Osteocyte (in vitro differentiated cells): ENCODE results near the gene GFY. TPM values are rescaled to one million over a fixed set of nuclear protein-coding genes. Genes with fewer than 3 reads are reported as not detected.
A peak's percentile ranks its signal among the peaks of the same experiment; 100 is the strongest.

ENCODE experiments used
- DNase-seq: peaks from one replicate; pipeline ENCODE4 v3.0.0; 2021; ENCODE audit warnings: mixed read lengths; ENCODE audit not compliant: unreplicated experiment; ENCODE audit errors: extremely low spot score
- H3K27ac Mint-ChIP-seq: one replicate; pipeline ENCODE4 v1.8.0; 2021; ENCODE audit warnings: mild to moderate bottlenecking, mixed read lengths; ENCODE audit not compliant: unreplicated experiment
- H3K27me3 Mint-ChIP-seq: one replicate; pipeline ENCODE4 v1.8.0; 2021; ENCODE audit warnings: mixed read lengths; ENCODE audit not compliant: unreplicated experiment
- H3K36me3 Mint-ChIP-seq: one replicate; pipeline ENCODE4 v1.8.0; 2021; ENCODE audit warnings: mixed read lengths; ENCODE audit not compliant: unreplicated experiment
- H3K4me1 Mint-ChIP-seq: one replicate; pipeline ENCODE4 v1.8.0; 2021; ENCODE audit warnings: mixed read lengths; ENCODE audit not compliant: unreplicated experiment
- H3K4me3 Mint-ChIP-seq: one replicate; pipeline ENCODE4 v1.8.0; 2021; ENCODE audit warnings: mild to moderate bottlenecking, moderate library complexity, mixed read lengths; ENCODE audit not compliant: unreplicated experiment
- H3K9me3 Mint-ChIP-seq: one replicate; pipeline ENCODE4 v1.8.0; 2021; ENCODE audit warnings: mixed read lengths; ENCODE audit not compliant: unreplicated experiment
- total RNA-seq: library from RNA; stranded (reverse); gene quantifications from 2 replicates; pipeline ENCODE4 v1.2.1, GENCODE V29; 2021
- TF ChIP-seq, protein P1 (sequence below): fragments of 200-600 bp; sonication (generic); IDR thresholded peaks from 2 replicates; pipeline ENCODE4 v1.5.0; 2021; ENCODE audit warnings: antibody characterized with exemption, mild to moderate bottlenecking, moderate library complexity

GFY gene
- total RNA-seq, 1 donor from 2014 or later: not detected

DNA sequence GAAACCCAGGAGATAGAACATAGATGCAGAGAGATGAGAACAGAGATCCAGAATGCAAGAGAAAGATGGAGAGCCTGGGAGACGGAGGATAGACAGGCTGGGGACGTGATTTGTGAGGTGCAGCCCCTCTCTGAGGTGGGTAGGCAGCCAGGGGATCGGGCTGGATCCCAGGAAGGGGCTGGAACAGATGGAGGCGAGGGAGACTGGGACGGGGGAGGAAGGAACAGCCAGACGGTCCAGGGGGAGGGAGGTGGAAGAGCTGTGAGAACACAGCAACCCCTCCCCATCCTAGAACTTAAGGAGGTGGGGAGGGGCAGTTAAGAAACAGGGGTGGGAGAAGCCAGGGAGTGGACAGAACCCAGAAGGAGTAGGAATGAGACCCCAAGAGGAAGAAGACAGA lies 13.1 kb downstream of the GFY start:
- DNase-seq: no peak
- no peaks in the 10 kb centered on the region for H3K9me3 Mint-ChIP-seq
- TF ChIP-seq, protein P1, sequence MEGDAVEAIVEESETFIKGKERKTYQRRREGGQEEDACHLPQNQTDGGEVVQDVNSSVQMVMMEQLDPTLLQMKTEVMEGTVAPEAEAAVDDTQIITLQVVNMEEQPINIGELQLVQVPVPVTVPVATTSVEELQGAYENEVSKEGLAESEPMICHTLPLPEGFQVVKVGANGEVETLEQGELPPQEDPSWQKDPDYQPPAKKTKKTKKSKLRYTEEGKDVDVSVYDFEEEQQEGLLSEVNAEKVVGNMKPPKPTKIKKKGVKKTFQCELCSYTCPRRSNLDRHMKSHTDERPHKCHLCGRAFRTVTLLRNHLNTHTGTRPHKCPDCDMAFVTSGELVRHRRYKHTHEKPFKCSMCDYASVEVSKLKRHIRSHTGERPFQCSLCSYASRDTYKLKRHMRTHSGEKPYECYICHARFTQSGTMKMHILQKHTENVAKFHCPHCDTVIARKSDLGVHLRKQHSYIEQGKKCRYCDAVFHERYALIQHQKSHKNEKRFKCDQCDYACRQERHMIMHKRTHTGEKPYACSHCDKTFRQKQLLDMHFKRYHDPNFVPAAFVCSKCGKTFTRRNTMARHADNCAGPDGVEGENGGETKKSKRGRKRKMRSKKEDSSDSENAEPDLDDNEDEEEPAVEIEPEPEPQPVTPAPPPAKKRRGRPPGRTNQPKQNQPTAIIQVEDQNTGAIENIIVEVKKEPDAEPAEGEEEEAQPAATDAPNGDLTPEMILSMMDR: no peak
- H3K27ac Mint-ChIP-seq: no peak overlapping the region
- H3K4me3 Mint-ChIP-seq: no peak overlapping the region
- peaks cover 19% of the 10 kb centered on the region for H3K4me1 Mint-ChIP-seq
- H3K27me3 Mint-ChIP-seq: peaks cover 84% of the 10 kb centered on the region
- H3K36me3 Mint-ChIP-seq: no peaks in the 10 kb centered on the region

DNA sequence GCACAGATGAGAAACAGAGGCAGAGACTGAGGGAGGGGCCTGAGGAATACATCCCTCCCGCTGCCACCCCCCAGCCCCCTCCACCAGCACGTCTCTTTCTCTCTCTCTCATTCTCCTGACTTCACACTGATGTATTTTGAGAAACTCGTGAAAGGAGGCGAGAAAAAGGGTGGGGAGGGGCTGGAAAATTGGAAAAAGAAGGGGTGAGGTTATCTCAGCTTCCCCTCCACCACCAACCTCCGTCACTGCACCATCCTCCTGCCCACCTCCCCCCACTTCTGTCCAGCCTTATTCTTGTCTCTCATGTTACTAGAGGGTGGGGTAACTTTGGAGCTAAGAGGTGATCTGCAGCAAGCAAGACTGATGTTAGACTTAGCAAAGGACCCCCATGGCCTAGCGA lies 14.6 kb downstream of the GFY start:
- no peaks in the 10 kb centered on the region for H3K36me3 Mint-ChIP-seq
- peaks cover 23% of the 10 kb centered on the region for H3K4me1 Mint-ChIP-seq
- H3K27me3 Mint-ChIP-seq: peaks cover 76% of the 10 kb centered on the region
- H3K9me3 Mint-ChIP-seq: no peaks in the 10 kb centered on the region
- TF ChIP-seq, protein P1: no peak
- no peak for DNase-seq
- no peak overlapping the region for H3K27ac Mint-ChIP-seq
- no peak overlapping the region for H3K4me3 Mint-ChIP-seq

DNA sequence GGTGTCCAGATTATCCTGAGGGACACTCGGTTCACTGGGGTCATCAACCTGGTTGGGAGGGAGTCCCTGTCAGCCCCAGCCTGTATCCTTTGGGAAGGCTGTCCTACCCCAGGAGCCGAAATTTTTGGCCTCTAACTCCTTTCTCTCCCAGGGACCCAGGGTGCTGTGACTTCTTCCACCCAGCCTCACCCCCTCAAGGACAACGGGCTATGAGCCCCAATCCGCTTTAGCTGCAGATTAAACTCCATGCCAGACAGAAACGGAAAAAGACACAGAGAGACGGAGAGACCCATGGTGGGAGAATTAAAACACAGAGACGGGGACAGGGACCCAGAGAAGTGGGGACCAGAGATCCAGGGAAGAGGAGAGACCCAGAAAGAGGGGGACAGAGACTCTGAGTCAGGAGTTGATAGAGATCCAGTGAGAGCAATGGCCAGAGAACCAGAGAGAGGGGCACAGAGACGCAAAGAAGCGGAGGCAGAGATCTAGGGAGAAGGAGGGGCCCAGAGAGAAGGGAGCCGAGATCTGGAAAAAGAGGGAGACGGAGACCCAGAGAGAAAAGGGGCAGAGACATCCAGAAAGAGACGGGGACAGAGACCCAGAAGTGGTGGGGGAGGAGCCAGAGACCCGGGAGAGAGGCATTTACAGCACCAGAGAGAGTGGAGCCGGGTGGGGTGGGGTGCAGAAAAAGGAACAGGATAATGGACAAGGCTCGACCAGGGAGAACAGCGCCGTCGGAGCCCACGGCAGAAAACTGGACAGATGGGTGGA lies 15.4 kb downstream of the GFY start:
- peak overlapping the region; percentile 20 for H3K4me3 Mint-ChIP-seq

DNA sequence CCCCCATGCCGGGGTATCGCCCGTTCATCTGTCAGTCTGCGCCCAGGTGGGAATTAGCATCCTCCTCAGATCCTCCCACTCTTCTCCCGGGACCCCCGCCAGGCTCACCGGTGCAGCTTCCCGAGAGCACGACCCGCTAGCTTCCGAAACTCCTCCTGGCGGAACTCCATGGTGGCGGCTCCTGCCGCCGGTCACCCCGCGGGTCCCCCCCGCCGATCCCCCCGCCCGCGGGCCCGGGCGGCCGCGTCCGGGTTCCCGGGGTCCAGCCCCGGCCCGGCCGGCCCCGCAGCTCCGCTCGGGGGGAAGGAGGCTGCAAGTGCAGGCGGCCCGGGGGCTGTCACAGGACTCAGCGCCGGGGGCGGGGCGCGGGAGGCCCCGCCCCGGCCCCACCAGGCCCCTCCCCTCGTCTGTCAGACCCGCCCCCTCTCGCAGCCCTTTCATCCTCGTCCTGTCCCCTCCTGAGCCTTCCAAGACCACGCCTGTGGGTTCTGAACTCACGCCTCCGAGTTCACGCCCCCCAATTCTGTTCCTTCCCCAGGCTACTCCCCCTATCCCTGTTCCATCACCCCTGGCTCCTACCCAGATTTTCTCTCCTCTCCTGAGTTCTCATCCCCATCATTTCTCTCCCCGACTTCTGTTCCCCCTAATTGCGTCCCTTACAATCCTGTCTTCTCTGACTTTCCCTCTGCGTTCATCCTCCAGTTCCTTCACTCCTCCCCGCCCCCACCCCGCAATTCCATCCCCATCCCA lies 16.2 kb downstream of the GFY start, which contains the start of gene SLC17A7:
Gene SLC17A7 (minus strand): TSS at position 318 of the 750 bp plus-strand sequence. CDS start 148 bp downstream, at position 170.
- H3K4me3 Mint-ChIP-seq: peak within 1 kb of the TSS; percentile 77
- TF ChIP-seq, protein P1: no peak
- H3K9me3 Mint-ChIP-seq: no peaks in the 10 kb centered on the region
- H3K36me3 Mint-ChIP-seq: no peaks in the 10 kb centered on the region
- H3K4me1 Mint-ChIP-seq: peaks cover 23% of the 10 kb centered on the region
- H3K27me3 Mint-ChIP-seq: peaks cover 61% of the 10 kb centered on the region
- no peak within 1 kb of the TSS for H3K27ac Mint-ChIP-seq
- DNase-seq: no peak

More for the DNA sequence above, 15.4 kb downstream of the GFY start:
- peaks cover 68% of the 10 kb centered on the region for H3K27me3 Mint-ChIP-seq
- no peak for DNase-seq
- TF ChIP-seq, protein P1: no peak
- H3K27ac Mint-ChIP-seq: no peak overlapping the region
- H3K36me3 Mint-ChIP-seq: no peaks in the 10 kb centered on the region
- H3K4me1 Mint-ChIP-seq: peaks cover 23% of the 10 kb centered on the region
- H3K9me3 Mint-ChIP-seq: no peaks in the 10 kb centered on the region

DNA sequence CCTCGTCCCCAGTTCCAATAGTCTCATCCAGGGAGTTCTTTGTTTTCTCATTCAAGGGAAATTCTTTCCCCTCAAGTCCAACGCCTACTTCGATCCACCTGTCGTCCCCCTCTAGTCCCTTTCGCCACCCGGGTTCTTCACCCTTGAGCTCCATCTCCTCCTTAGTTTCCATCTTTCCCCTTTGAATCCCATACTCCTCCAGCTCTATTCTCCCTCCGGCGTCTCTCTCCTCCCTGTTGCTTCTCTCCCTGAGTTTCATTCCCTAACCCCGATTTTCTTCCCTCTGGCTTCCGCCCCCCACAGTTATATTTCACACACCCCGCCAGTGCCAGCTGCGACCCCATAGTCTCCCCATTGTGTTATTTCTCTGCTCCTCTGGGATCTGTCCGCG lies 16.8 kb downstream of the GFY start:
- Mint-ChIP-seq H3K27me3 (peaks cover 56% of the 10 kb centered on the region), H3K36me3 (peaks cover 4% of the 10 kb centered on the region), H3K4me1 (peaks cover 23% of the 10 kb centered on the region), H3K4me3 (peak overlapping the region; percentile 77), H3K9me3 (no peaks in the 10 kb centered on the region), H3K27ac (no peak overlapping the region)
- DNase-seq: no peak
- TF ChIP-seq, protein P1: no peak
